Natural killer cell (primary cell): Measurements from ENCODE around the gene MTURN. TPM values are rescaled to one million over a fixed set of nuclear protein-coding genes. Genes with fewer than 3 reads are reported as not detected.

Experiments used
- ATAC-seq, 3 donors: fragments of 150-1000 bp in 2 of 3; fragments of 200-7000 bp in 1 of 3; cut with Tn5 transposase; 1 replicate in 1 of 3; 2 replicates in 2 of 3; pipeline ENCODE4 v1.10.0; 2021; ENCODE audit warnings: mild to moderate bottlenecking in 2 of 3, moderate library complexity in 2 of 3
- DNase-seq, 2 donors: peaks; one replicate each; pipeline versions ENCODE4 v3.0.0 to v3.0.0-alpha.2; 2013 to 2021; ENCODE audit warnings: mixed read lengths in 1 of 2
- H3K27ac ChIP-seq: one replicate; pipeline ENCODE4 v1.5.1; 2013; ENCODE audit warnings: mild to moderate bottlenecking, low read length
- H3K27me3 ChIP-seq: one replicate; pipeline ENCODE4 v1.6.1; 2013; ENCODE audit warnings: low read length; ENCODE audit not compliant: control insufficient read depth, insufficient read depth
- H3K36me3 ChIP-seq: one replicate; pipeline ENCODE4 v1.6.1; 2013; ENCODE audit warnings: low read length; ENCODE audit not compliant: control insufficient read depth, insufficient read depth
- H3K4me1 ChIP-seq: one replicate; pipeline ENCODE4 v1.6.1; 2013; ENCODE audit warnings: low read length; ENCODE audit not compliant: control insufficient read depth, insufficient read depth
- H3K4me3 ChIP-seq: one replicate; pipeline ENCODE4 v1.5.1; 2013; ENCODE audit warnings: low read length
- H3K9me3 ChIP-seq: one replicate; pipeline ENCODE4 v1.6.1; 2013; ENCODE audit warnings: low read length; ENCODE audit not compliant: control insufficient read depth, insufficient read depth
- H3K27ac Mint-ChIP-seq, 2 donors: one replicate each; pipeline ENCODE4 v1.8.0; 2022; ENCODE audit warnings: mild to moderate bottlenecking in 2 of 2, mixed read lengths in 2 of 2, moderate library complexity in 1 of 2
- H3K27me3 Mint-ChIP-seq, 2 donors: one replicate each; pipeline ENCODE4 v1.8.0; 2022; ENCODE audit warnings: low read depth in 2 of 2, mixed read lengths in 2 of 2
- H3K36me3 Mint-ChIP-seq: one replicate; pipeline ENCODE4 v1.8.0; 2022; ENCODE audit warnings: mixed read lengths
- H3K4me1 Mint-ChIP-seq, 2 donors: one replicate each; pipeline ENCODE4 v1.8.0; 2022; ENCODE audit warnings: mixed read lengths in 2 of 2
- H3K4me3 Mint-ChIP-seq: one replicate; pipeline ENCODE4 v1.8.0; 2022; ENCODE audit warnings: mild to moderate bottlenecking, moderate library complexity, mixed read lengths
- H3K9me3 Mint-ChIP-seq, 2 donors: one replicate each; pipeline ENCODE4 v1.8.0; 2022; ENCODE audit warnings: mixed read lengths in 2 of 2
- WGBS: methylation state at CpG from one replicate; pipeline ENCODE4 v1.1.7; 2013; ENCODE audit warnings: missing lambda C conversion rate; ENCODE audit not compliant: insufficient coverage; 5-methylcytosine and 5-hydroxymethylcytosine counted together
- intact Hi-C: fragments of 100-400 bp; cut with micrococcal nuclease; formaldehyde crosslinking; loops from one replicate; pipeline ENCODE4 v1.14.2; 2022
- total RNA-seq, 4 donors: library from RNA; stranded (reverse); fragments of 120-200 nt in 1 of 4; gene quantifications; one replicate each; pipeline versions ENCODE4 v1.2.3 to v1.2.4, GENCODE V29; 2013 to 2022
- TF ChIP-seq, protein P1 (sequence below): fragments of 200-600 bp; IDR thresholded peaks from one replicate; pipeline ENCODE4 v1.8.0; 2022; ENCODE audit warnings: antibody characterized with exemption

Gene MTURN
- total RNA-seq, 3 donors from 2014 or later (not counting 1 experiment from before 2014, with no cell fraction given): 31.6 to 37.3 (median 32.8) TPM

DNA sequence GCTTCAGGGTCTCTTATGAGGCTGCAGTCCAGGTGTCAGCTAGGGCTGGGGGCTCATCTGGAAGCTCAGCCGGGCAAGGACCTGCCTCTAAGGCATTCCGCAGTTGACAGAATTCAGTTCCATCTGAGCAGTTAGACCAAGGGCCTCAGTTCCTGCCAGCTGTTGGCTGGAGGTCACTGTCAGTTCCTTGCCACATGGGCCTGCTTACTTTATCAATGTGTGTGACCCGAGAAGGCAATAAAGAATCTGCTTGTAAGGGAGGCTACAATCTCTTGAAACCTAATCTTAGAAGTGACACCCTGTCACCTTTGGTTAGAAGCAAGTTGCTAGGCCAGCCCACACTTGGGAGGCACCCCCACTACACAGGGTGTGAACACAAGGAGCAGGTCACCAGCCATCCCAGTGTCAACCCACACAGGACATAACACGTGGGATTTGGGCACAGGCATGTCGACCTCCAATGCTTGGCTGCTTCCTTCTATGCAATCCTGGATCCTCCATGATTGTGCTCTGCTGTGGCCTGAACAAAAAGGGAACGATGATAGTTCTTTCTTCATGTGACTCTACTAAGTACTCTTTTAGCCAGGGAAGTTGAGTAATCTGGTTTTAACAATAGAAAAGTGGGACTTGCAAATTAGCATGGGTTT, 41.8 kb downstream of the MTURN start:
- DNase-seq: no peak
- peak overlapping the region; percentile 28 for H3K27ac ChIP-seq
- ATAC-seq: peak; percentile 61 to 69 (median 65)
- Mint-ChIP-seq H3K9me3 (no peaks in the 10 kb centered on the region), H3K4me3 (peak overlapping the region; percentile 58), H3K4me1 (peaks cover 36 to 52% of the 10 kb centered on the region in 2 donors), H3K36me3 (no peaks in the 10 kb centered on the region), H3K27ac (peak overlapping the region; percentile 52 to 70), H3K27me3 (peaks cover 0 to 2% of the 10 kb centered on the region in 2 donors)
- 39% methylated on average over 6 of the region's 6 CpGs for WGBS
- no peaks in the 10 kb centered on the region for H3K27me3 ChIP-seq
- no peak overlapping the region for H3K4me3 ChIP-seq
- H3K9me3 ChIP-seq: no peaks in the 10 kb centered on the region
- H3K4me1 ChIP-seq: peaks cover 31% of the 10 kb centered on the region
- intact Hi-C loops: loop anchor here (2.0 kb wide), 1 partner anchor 14 kb away; no protein-coding TSS in a partner anchor
- no peaks in the 10 kb centered on the region for H3K36me3 ChIP-seq
- TF ChIP-seq, protein P1, sequence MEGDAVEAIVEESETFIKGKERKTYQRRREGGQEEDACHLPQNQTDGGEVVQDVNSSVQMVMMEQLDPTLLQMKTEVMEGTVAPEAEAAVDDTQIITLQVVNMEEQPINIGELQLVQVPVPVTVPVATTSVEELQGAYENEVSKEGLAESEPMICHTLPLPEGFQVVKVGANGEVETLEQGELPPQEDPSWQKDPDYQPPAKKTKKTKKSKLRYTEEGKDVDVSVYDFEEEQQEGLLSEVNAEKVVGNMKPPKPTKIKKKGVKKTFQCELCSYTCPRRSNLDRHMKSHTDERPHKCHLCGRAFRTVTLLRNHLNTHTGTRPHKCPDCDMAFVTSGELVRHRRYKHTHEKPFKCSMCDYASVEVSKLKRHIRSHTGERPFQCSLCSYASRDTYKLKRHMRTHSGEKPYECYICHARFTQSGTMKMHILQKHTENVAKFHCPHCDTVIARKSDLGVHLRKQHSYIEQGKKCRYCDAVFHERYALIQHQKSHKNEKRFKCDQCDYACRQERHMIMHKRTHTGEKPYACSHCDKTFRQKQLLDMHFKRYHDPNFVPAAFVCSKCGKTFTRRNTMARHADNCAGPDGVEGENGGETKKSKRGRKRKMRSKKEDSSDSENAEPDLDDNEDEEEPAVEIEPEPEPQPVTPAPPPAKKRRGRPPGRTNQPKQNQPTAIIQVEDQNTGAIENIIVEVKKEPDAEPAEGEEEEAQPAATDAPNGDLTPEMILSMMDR: no peak

DNA sequence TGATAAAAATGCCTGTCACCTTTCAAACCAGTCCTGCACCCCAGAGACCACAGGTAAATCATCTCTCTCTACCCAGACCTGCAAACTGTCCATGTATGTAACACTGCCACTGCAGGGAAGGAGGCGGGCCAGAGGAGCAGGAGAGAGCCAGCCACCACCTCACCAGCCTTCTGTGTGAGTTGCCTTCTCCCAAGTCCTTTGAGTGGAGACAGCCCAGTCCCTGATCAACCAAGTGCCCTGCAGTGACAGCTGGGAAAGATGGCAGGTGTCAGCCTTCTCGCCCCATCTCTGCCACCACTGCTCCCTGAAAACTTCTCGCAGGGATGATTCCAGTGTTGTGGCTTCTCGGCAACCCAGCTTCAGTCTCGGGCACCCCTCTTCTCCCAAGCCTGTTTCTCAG, 42.4 kb downstream of the MTURN start:
- peak overlapping the region; percentile 52 to 70 for H3K27ac Mint-ChIP-seq
- Histone ChIP-seq H3K4me3 (no peak overlapping the region), H3K27me3 (no peaks in the 10 kb centered on the region), H3K27ac (peak overlapping the region; percentile 28), H3K36me3 (no peaks in the 10 kb centered on the region), H3K9me3 (no peaks in the 10 kb centered on the region), H3K4me1 (peaks cover 31% of the 10 kb centered on the region)
- 94% methylated on average over 5 of the region's 5 CpGs for WGBS
- ATAC-seq: no peak
- peak overlapping the region; percentile 54 for H3K4me3 Mint-ChIP-seq
- TF ChIP-seq, protein P1: no peak
- DNase-seq: no peak
- H3K27me3 Mint-ChIP-seq: peaks cover 0 to 2% of the 10 kb centered on the region in 2 donors
- no peaks in the 10 kb centered on the region for H3K36me3 Mint-ChIP-seq
- intact Hi-C loops: loop anchor here (2.0 kb wide), 1 partner anchor 14 kb away; no protein-coding TSS in a partner anchor
- H3K4me1 Mint-ChIP-seq: peaks cover 36 to 52% of the 10 kb centered on the region in 2 donors
- no peaks in the 10 kb centered on the region for H3K9me3 Mint-ChIP-seq

GRCh38 chr7:30177965-30178364, 43.2 kb downstream of the MTURN start:
- peaks cover 31% of the 10 kb centered on the region for H3K4me1 ChIP-seq
- TF ChIP-seq, protein P1: no peak
- WGBS: 52% methylated on average over 3 of the region's 3 CpGs
- Mint-ChIP-seq H3K27me3 (no peaks in the 10 kb centered on the region), H3K4me3 (no peak overlapping the region), H3K4me1 (peaks cover 36 to 47% of the 10 kb centered on the region in 2 donors), H3K9me3 (no peaks in the 10 kb centered on the region), H3K36me3 (no peaks in the 10 kb centered on the region), H3K27ac (peak overlapping the region in 1 of 2 donors; percentile 85)
- no peak overlapping the region for H3K4me3 ChIP-seq
- DNase-seq (no peak), ATAC-seq (no peak)
- no peaks in the 10 kb centered on the region for H3K27me3 ChIP-seq
- intact Hi-C loops: loop anchor here (2.0 kb wide), 1 partner anchor 15 kb away; no protein-coding TSS in a partner anchor
- H3K9me3 ChIP-seq: no peaks in the 10 kb centered on the region
- no peaks in the 10 kb centered on the region for H3K36me3 ChIP-seq
- H3K27ac ChIP-seq: no peak overlapping the region
